GM19467 (cell line): ENCODE results near the gene CYSLTR2.

Experiments used
- ATAC-seq: cut with Tn5 transposase; IDR thresholded peaks from one replicate; pipeline ENCODE4 v1.9.1; 2021; ENCODE audit warnings: mild to moderate bottlenecking, moderate library complexity; ENCODE audit not compliant: unreplicated experiment

CYSLTR2 gene, protein sequence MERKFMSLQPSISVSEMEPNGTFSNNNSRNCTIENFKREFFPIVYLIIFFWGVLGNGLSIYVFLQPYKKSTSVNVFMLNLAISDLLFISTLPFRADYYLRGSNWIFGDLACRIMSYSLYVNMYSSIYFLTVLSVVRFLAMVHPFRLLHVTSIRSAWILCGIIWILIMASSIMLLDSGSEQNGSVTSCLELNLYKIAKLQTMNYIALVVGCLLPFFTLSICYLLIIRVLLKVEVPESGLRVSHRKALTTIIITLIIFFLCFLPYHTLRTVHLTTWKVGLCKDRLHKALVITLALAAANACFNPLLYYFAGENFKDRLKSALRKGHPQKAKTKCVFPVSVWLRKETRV

DNA sequence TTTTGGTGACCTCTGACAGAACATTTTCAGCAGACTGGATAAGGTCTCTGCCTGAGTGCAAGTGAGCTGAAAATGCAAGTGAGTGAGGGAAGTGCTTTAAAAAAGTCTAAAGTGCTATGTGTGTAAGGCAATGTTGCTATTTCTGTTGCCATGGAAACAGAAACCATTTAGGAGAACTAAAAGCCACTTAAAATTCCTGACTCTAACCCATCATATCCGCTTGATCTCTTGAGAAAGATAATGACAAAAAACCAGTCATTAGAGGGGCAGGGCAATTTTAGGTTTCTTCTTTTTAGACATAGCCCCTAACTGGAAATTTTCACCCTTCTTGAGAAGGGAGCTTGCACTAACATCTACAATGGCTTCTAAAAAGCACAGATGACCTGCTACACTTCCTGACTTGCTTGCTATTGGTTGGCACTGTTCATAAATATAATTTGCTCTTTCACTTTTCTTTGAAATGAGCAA, at the start of gene CYSLTR2:
CYSLTR2 (plus strand) TSS at position 458 of the 468 bp plus-strand sequence. CDS start 52,889 bp downstream, outside the sequence.
- no peak for ATAC-seq

DNA sequence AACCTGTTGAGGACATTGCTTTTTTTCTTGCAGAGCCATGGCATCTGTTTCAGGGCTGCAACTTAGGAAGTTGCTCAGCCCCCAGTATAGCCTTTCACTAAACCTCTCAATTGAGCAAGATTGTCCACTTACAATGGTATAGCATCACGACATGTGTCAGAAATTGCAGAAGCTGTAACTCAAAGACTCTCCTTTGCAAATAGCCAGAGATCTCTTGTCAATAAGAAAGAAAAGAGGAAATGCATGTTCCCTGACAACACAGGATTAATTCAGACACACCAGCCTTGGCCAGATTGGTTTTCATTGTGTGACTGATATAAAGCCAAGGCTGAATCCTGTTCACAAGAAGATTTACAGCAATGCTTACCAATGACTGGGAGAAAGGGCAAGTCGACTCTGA, 38.7 kb upstream of the CYSLTR2 start:
- ATAC-seq: no peak

DNA sequence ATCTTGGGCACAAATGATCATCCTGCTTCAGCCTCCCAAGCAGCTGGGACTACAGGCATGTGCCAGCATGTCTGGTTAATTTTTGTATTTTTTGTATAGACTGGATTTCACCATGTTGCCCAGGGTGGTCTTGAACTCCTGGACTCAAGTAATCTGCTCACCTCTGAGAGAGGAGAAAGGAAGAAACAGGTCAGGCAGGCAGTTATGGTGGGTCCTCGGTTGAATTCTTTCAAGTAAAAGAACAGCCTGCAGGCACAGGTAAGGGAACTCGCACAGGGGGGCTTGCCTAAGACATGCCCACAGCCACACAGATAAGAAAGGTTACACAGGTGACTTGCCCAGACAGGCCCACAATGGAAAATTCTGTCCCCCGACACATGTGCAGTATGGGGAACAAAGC, 34.8 kb upstream of the CYSLTR2 start:
- ATAC-seq: no peak

DNA sequence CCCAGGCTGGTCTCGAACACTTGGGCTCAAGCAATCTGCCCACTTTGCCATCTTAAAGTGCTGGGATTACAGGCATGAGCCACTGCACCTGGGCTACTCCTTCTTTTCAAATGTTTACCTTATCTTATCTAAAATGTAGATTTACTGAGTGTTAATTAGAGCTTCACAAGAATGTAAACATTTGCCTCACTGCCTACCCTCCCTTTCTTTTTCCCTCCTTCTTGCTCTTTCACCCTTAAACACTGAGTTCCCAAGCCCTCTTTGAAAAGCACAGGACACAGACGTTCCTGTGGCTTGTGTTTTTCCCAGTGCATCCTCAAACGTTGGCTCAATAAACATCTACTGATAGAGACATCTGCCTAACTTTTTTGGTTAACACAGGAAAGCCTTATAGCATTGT, 32.7 kb upstream of the CYSLTR2 start:
- no peak for ATAC-seq

DNA sequence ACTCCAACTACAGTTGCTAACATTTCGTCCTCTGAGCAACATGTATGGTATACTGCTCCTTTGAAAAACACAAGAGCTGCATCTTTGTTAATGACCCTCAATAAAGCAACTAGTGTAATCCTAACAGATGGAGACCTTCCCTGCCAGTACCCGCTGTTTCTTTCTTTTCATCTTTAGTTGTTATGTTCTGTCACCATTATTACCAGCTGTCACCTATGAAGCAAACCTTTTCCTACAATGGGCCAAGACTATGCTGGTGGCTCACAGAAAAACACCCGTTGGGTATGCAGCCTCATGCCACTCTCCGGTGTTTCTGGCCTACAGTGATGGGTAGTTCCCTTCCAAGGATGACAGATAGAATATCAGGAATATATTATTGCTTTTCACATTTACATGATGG, 29.7 kb upstream of the CYSLTR2 start:
- no peak for ATAC-seq

DNA sequence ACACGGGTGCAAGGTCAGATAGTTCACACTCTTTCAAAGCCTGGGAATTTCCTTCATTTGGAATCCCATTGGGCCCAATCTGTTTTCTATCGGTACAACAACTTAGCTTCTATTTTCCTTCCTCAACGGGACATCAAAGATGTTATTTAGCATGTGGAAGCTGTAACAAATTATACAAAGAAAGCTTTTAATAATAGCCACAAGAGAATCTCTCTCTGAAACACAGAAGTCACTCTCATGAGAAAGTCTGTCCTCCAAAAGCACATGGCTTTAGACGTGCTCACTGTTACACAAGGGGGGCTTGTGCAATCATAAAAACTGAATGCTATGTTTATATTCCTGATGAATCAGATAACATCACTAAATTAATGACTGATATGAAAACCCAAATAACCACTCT, 28.9 kb upstream of the CYSLTR2 start:
- no peak for ATAC-seq

DNA sequence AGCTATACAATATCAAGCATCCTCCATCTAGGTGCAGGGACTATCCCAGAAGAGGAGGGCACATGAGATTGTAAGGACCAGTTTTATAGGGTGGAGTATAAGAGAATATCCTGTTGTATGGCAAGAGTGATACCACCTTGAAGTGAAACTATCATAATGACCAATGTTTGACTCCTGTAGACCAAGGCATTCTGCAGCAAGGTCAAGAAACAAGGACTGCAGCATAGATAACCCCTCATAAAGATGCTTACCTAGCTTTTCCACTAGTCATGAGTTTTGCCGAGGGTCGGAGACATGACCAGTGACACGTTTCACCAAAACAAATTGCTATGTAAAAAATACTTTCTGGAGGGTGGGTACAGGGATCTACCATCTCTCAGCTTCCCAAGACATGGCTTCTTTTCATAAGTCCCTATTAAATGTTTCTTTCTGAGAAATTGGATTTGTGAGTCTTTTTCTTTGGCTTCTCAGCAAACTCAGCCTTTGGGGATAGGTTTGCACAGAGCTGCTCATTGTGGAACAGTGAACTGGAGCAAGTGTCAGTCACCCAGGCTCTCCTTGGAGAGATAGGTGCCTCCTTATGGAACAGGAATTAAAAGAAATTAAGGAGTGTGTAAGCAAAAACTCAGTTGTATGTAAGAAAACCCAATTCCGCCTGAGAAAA, 28.2 kb upstream of the CYSLTR2 start:
- ATAC-seq: no peak

DNA sequence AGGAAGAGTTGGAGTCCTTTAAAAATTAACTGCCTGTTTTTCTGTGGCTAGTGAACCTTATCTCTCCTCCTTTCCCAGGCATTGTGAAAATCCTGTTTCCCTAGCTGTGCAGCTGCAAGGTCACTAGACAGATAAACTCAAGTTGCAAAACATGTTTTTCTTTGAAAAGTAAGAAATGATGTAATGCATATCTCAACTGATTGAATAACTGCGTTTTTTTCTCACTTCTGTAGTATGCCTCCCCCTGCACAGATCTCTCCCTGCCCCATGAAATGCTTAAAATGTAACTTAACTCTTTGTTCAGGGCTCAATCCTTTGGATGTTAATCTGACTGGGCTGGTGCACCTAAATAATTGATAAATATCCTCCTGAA, 27.7 kb upstream of the CYSLTR2 start:
- ATAC-seq: no peak

DNA sequence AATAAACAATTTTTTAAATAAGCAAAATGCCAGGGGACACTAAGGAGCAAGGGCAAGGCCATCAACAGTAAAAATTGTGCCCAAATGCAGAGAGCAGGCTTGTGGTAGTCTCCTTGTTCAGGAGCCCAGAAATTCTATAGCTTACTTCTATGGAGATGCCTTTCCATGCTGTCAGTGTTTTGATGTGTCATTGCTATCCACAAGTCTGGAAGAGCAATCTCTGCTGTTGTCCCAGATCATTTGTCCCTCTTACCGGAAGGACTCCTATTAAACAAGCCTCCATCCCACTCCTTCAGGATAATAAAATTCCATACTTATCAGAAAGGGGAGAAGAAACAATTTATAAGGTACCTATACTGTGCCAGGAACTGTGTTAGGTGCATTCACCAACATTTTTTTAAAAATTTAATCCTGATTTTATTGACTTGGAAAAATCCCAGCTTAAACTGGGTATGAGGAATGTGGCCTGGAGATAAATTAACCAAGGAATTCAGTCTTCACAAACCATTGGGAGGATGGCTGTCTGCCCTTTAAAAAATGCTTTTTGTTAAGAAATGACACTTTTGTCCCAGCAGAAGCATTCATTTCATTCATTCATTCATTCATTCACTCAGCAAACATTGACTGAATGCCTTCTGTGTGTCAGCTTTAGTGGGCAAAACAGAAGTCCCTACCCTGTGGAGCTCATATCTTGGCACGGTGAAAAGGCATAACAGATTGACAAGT, 26.8 kb upstream of the CYSLTR2 start:
- no peak for ATAC-seq

DNA sequence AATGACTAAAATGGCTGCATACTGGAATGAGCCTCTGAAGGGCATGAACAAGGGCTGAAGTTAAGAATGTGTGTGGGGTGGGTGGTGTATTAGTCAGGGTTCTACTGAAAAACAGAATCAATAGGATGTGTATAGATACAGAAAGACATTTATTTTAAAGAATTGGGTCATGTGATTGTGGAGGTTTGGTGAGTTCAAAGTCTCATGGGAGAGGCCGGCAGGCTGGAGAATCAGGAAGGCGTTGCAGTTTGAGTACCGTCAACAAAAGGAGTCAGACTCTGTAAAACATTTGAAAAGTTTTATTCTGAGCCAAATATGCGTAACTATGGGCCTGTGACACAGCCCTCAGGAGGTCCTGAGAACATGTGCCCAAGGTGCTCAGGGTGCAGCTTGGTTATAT, 24.5 kb upstream of the CYSLTR2 start:
- ATAC-seq: no peak

DNA sequence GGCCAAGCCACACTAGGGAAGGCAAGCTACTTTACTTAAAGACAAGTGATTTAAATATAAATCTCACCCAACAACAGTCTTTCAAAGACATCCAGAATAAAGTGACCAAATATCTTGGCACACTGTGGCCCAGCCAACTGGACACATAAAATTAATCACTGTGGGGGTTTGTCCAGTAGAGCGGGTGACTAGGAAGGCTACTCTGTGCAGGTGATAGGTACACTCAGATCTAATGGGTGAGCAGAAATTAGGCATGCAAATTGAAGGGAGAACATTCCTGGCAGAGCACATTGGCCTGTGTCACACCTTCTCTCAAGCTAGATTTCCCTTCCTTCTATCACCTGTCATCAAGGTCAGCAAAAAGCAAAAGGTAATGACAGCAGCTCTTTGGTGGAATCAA, 23.4 kb upstream of the CYSLTR2 start:
- ATAC-seq: no peak

DNA sequence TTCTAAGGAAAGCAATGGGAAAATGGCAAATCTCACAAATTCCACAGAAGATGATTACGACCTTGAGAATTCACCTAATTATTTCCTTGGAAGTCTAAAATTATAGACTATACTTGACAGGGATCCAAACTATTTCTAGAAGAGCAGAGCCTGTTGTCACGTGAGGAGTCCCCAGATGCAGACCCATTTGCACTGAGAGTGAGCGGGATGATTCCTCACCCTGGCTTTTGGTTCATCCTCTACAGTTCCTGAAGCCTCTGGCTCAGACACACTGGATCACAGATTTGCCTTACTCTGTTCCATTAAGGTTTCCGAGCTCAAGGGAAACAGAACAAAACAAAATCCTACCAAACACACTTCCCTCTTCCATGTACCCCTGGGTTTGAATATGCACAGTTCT, 23.0 kb upstream of the CYSLTR2 start:
- no peak for ATAC-seq

DNA sequence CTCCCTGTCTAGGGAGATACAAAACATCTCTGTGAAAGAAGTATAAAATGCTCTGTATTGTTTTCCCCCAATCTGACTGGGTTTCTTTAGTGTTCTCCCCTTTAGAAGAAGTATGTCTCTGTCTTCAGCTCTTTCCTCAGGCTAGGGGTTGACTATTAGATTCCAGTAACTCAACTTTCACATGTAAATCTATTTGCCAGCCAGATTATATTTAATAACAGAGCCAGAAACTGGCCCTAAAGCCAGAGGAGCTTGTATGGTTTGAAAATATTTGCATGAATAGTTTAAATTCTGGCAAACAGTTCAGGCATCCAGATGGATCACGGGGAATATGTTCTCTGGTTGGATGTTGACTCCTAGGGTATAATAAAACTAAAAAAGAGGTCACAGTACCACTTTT, 22.3 kb upstream of the CYSLTR2 start:
- no peak for ATAC-seq

DNA sequence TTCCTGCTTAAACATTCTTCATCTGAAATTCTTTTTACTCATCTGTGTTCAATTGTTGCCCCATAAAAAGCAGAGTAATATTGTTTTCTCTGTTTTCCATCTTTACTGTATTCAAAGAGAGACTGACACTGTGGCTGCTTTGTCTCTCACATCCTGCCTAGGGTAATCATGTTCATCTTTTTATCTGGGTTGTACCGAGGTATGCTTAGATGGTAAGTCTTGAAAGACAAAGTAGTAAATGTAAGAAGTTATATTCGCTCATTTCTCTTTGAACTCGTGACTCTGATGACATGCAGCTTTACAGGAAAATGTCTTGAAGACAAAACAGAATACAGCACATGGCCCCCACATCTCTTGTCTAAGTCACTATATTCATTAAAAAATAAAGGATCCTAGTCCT, 20.0 kb upstream of the CYSLTR2 start:
- no peak for ATAC-seq

DNA sequence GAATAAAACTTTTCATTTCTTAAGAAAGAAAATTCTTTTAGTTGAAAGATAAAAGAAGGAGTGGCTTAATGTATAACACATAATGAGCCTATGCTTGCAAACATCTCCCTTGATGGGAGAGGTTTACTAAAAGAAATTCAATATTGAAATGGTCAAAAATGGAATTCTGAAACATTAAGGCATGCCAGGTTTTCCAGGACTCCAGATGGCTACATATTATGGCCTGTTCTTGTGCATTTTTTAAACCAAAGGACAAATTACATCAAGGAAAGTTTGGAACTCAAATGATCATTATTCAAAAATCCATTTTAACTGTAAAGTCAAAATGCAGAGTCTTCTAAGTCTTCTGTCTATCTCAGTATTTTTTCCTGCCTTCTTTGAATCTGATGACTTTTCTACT, 19.1 kb upstream of the CYSLTR2 start:
- no peak for ATAC-seq

DNA sequence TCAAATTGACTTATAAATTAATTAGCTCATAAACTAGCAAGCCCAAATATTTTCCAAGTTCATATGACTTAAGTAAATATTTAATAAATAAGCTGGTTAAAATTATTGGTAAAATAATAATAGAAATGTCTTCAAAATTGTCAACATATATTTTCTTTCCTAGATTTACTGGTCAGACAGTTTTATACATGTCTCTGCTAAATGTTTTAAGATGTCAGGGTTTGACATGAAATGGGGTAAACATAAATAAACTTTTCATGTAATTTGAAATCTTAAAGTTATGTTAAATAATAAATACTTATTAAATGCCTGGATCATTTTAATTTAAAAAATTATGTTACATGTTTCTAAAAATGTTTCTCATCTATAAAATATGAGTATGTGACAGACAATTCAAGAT, 18.3 kb upstream of the CYSLTR2 start:
- ATAC-seq: no peak

DNA sequence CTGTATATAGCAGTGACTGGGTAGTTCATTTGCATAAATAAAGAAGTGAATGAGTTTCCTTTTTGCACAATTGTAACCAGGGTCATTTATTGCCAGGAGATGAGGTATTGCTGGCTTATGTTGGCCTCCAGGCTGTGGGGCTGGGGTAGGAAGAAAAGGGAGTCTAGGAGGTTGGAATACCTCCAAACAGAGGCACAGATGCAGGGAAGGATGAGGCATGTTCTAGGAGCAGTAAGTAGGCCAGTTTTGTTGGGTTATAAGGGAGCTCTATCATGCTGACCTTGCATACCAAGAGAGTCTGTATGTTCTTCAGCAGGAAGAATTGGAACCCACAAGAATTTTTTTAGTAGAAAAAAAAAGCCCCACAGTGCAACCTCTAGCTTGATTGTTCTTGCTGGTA, 17.2 kb upstream of the CYSLTR2 start:
- no peak for ATAC-seq

DNA sequence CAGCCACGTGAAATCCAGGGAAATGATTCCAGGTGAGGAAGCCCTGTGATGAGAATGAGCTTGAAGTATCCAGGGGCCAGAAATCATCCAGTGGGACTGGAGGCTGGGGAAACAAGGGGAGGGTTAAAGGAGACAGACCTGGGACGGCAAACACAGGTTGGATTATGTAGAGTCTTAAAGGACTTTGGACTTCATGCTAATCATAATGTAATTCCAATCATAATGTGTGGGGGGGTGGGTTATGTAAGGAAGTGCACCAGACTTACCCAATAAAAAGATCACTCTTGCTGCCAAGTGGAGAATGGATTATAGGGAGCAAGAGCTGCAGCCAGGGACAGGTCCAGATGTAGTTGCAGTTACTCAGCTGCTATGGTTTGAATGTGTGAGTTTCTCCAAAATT, 16.1 kb upstream of the CYSLTR2 start:
- no peak for ATAC-seq

DNA sequence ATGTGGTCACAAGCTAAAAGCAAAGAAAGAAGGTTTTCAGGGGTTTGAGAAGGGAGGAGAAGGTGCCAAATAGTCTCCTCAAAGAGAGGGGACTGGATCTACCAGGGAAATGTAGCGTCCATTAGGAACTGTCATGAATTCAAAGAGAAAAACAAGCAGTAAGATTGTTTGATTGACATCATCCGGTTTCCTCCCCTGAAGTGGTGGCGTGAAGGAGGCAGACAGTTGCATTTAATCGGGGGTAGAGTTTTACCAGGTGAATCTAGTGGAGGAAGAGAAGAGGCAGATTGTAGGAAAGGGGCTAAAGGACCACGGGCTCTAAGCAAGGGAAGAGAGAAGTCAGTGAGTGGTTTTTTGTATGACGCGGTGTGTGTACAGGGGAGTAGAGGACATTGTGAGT, 13.0 kb upstream of the CYSLTR2 start:
- no peak for ATAC-seq

DNA sequence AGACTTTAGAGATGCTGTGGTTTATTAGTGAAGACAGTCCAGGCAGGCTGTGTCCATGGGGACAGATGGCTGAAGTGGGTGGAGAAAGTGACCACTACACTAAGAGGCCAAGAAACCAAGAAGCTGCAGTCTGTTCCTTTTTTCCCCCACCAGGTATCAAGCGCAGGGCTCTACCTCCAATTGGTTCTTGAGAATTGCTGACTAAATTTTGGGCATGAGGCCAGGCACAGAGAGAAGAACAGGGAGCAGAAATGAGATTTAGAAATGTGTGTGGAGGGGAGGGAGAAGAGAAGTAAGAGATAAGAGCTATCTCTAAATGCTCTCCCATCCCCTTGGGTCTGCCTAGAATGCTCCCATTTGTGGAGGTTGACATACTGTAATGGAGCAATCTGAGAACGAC, 12.3 kb upstream of the CYSLTR2 start:
- no peak for ATAC-seq

DNA sequence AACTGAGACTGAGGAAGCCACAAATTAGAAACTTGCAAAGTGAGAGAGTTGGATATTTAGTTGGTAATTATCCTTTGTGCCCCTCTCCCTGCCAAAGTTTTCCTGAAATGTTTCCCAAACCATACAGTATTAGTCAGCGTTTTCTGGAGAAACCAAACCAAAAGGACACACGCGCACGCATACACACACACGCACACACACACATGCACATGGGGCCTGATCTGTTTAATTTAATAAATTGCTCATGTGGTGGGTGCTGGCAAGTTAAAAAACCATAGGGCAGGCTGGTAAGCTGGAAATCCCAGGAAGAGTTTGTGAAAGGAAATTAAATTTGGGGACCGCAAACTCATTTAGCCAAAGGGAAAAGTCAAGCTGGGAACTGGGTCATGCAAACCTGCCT, 11.7 kb upstream of the CYSLTR2 start:
- no peak for ATAC-seq

DNA sequence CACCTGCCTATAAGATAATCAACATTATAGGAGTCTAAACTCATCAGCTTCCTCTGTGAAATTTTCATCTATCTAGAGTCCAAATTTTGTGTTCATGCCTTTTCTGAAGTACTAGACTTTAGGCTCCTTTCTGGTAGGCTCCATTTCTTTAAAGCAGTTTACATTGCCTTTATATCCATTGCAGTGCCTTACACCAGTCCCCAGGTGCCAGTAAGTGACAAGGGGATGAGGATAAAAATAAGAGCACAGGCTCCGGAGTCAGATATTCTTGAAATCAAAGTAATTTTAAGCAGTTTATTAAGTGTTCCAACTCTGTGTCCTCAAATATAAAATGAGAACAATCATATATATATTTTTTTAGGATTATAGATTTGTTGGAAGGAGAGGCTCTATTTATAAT, 10.6 kb upstream of the CYSLTR2 start:
- ATAC-seq: no peak
